GM21526 (cell line): ENCODE measurements around the gene TBCD.

Source experiments
- ATAC-seq: cut with Tn5 transposase; IDR thresholded peaks from one replicate; pipeline ENCODE4 v1.9.1; 2021; ENCODE audit warnings: moderate library complexity; ENCODE audit not compliant: unreplicated experiment, low FRiP score

The TBCD gene

GRCh38 chr17:82897514-82898249 lies 145.8 kb downstream of the TBCD start:
- no peak for ATAC-seq

DNA sequence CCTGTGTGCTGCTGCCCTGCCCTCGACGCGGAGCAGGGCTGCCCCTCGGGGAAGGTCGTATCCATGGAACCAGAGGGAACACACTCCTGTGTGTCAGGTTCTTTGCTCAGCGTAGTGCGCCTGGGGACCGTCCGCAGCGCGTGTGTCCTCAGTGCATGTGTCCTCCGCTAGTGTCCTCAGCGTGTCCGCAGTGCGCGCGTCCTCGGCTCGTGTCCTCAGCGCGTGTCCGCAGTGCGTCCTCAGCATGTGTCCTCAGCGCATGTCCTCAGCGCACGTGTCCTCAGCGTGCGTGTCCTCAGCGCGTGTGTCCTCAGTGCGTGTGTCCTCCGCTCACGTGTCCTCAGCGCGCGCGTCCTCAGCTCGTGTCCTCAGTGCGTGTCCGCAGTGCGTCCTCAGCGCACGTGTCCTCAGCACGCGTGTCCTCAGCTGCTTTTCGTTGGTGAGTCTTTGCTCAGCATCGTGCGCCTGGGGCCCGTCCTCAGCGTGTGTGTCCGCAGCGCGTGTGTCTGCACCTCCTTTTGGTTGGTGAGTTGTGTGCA lies 147.2 kb downstream of the TBCD start:
- ATAC-seq: no peak

DNA sequence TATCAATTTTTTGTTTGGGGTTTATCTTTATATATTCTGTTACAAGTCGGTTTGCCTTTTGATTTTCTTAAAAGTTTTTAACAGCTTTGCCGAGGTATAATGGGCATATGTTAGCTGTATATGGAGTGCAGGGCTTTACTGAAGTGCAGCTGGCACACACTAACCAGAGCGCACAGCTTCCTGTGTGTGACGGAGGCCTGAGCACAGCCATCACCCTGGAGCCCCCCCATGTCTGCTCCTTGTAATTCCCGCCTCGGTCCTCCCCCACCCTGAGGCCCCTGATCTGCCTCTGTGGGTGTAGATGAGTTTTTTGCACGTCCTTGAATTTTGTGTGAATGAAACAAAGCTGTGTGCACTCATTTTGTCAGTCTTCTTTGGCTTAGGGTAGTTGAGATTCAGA lies 148.1 kb downstream of the TBCD start:
- ATAC-seq: no peak

DNA sequence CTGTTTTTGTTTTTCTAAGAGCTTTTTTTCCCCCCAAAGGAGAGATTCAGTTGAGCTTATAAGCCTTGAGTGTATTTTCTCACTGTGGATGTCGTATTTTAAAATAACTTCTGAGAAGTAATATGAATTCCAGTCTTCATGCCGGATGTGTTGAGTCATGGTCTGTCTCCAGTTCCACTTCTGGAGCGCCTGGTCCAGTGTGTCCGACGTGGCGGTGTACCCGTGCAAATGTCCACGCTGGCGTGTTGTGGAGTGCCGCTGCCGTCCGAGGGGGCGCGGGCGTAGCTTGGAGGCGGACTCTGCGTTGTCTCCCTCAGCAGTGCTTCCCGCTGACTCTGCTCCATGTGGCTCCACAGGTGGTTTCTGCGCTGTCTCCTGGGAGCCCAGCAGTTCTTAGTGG lies 148.9 kb downstream of the TBCD start:
- ATAC-seq: no peak

DNA sequence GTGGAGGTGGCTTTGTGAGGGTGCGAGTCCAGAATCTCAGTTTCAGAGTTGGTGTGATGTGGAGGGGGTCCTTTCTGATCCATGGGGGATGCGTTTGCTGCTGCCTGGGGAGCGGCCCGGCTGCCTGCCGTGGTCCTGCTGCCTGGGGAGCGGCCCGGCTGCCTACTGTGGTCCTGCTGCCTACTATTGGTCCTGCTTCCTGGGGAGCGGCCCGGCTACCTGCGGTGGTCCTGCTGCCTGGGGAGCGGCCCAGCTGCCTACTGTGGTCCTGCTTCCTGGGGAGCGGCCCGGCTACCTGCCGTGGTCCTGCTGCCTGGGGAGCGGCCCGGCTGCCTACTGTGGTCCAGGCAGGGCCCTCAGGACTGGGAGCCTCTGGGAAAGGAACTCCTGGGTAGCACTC lies 149.5 kb downstream of the TBCD start:
- ATAC-seq: no peak

GRCh38 chr17:82901856-82902255 lies 150.0 kb downstream of the TBCD start:
- no peak for ATAC-seq

DNA sequence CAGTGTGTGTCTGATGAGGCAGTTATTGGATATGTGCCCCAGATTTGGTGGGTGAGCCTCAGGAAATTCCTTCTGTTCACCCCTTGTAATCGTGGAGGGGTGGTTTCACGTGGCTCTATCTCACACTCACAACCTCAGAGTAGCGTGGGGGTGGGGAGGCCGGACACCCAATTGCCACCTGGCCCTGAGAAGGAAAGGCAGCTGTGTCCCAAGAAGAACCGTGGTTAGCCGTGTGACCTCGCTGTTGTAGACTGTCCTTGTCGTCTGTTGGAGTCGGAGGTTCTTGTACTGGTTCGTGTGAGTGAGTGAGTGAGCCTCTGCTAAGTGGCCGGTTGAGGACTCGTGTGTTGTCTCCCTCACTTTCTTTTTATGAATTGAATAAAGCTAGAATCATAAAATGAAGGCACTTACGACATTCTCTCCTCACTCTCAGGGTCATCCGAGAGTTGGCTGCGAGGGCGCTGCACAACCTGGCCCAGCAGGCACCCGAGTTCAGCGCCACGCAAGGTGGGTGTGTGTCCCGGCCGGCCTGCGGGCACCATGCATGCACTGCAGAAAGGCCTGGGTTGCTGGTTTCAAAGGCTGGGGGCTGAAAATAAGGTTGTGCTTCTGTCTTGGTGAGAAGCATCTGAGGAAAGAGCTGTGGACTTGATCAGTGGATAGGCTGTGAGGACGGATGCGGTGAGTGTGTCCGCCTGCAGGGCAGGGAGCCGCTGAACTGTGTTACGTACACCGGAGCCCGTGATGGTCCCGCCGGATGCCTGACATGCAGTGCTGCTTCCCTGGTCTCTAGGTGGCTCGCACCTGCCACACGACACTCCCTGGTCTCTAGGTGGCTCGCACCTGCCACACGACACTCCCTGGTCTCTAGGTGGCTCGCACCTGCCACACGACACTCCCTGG lies 151.4 kb downstream of the TBCD start:
- ATAC-seq: no peak

- ATAC-seq: no peak
Measured at GRCh38 chr17:82905130-82905529, 153.3 kb downstream of the TBCD start.

GRCh38 chr17:82907797-82908542 lies 156.1 kb downstream of the TBCD start:
- no peak for ATAC-seq

DNA sequence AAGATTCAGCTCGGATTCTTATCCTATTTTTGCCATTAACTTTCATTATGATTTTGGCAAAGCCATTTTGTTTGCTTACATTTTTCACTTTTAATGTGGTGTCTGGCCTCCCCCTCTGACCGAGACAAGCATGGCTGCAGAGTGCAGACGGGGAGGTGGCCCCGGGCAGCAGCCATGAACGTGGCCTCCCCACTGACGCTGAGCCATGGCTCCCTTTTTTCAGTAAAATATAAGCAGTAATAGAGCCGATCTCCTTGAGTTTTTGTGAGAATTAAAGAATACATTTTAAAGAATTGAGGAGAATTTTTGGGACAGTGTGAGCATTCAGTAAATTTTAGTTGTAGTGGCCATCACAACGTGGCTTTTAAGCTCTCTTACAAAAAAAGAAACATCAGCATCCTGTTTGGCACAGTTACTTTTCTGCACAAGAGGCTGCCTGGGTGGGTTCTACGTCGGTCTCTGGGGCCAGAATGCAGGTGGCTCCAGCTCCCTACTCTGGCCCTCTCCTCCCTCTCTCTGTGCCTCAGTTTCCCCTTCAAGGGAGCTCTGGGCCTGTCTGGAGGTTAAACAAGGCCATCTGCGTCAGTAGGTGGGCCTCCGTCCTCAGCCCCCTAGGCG lies 156.8 kb downstream of the TBCD start:
- no peak for ATAC-seq

DNA sequence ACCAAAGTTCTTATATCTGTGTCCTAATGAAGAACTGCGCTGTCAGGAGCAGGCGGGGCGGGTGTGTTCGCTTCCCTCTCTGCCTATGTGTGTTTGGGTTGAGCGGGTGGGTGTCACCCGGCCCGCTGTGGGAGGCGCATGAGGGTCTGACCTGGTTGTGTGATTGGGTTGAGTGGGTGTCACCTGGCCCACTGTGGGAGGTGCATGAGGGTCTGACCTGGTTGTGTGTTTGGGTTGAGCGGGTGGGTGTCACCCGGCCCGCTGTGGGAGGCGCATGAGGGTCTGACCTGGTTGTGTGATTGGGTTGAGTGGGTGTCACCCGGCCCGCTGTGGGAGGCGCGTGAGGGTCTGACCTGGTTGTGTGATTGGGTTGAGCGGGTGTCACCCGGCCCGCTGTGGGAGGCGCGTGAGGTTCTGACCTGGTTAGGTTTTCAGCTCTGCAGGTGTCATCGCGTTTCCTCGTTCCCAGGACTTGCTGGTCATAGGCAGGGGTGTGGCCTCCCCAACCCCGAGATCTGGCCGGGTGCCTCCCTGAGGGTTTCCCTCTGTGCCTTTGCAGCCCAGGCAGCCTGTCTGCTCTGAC lies 157.5 kb downstream of the TBCD start:
- ATAC-seq: no peak

GRCh38 chr17:82910041-82910481 lies 158.2 kb downstream of the TBCD start:
- no peak for ATAC-seq

- no peak for ATAC-seq
Measured at GRCh38 chr17:82910770-82911169, 158.9 kb downstream of the TBCD start.

DNA sequence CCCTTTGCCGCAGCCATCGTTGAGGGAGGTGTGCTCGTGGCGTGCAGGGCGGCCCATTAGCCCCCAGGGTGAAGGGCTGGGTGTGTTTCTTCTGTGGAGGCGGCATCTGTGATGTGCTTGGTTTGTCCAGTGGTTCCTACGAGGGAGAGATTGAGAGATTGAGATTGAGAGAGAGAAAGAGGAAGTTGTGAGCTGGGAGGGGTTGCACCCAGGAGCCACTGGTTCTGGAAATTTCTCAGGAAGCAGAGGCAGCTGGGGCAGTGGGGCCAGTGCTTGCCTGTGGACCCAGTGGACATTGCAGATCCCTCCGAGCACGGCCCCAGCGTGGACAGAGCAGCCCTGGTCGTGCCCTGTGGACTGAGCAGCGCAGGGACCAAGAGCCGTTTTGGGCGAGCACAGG lies 160.0 kb downstream of the TBCD start:
- ATAC-seq: no peak

GRCh38 chr17:82912484-82913089 lies 160.7 kb downstream of the TBCD start:
- ATAC-seq: no peak

- ATAC-seq: no peak
Measured at GRCh38 chr17:82913304-82914043, 161.6 kb downstream of the TBCD start.

DNA sequence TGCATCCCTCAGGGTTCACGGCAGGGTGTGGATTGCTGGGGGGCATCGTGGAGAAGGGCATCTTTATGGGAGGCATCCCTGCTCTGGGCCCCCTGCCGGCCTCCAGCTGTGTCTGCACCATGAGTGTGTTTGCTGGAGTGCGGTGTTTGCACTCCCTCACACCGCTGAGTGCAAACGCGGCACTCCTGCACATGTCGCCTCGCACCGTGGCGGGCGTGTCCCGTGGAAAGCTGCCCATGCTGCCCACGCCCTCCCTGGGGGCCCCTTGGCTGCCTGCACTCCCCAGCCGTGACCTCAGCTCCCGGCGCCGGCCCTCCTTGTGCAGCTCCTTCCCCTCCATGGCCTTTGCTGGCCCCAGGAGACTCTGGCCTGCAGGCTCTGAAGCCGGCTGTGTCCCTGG lies 162.5 kb downstream of the TBCD start:
- no peak for ATAC-seq

DNA sequence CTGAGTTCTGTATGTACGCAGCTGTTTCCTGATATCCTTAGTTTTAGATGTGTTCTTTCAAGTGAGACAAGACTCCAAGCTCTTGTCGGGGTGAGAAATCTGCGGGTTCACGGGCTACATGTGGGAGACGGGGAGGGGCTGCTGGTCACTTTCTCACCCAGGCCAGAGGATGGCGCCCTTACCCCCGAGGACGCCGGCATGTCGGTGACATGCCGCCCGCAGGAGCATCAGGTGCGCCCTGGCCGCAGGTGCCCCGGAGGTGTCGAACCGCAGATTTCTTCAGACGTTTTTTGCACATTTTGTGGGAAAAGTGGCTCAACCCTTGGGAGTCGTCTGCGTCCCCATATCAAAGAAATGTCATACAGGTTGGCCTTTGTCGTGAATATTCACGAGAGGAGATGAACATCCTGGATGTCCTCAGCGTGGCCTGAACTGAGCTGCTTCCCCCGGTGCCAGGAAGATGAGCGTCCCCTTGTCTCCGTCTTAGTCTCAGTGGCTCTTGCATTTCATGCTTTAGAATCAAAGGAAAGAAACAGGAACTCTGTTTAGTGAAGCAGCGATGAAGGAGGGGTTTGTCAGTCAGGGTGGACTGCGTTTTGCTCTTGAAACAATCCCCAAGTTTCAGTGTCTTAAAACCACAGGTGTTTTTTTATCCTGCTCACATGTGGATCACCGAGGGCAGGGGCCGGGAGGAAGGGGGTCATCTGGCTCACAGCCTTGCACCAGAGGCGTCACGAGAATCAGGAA lies 163.3 kb downstream of the TBCD start:
- no peak for ATAC-seq

DNA sequence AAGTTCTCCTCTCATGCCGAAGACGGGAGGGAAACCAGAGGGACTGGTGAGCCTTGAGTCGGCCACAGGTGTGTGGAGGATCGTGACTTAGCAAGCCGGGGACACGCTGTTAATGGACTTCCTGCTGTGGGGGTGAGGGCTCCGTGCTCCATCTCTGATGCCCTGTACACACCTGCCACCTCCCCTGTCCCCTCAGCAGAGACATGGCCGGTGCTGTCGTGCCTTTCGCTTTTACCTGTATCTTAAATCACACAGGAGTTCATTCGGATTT lies 163.8 kb downstream of the TBCD start:
- ATAC-seq: no peak
